A172 (cell line): Measurements from ENCODE around the gene EHMT1. TPM values are rescaled to one million over a fixed set of nuclear protein-coding genes. Genes with fewer than 3 reads are reported as not detected.
"Not testable (repeated sequence)": the region's sequence is repeated elsewhere in the genome, so short reads cannot be mapped to it uniquely, and the experiment has no call there.

Source experiments
- DNase-seq: peaks from one replicate; pipeline ENCODE4 v3.0.0-alpha.2; 2015; ENCODE audit warnings: low spot score
- total RNA-seq: library from RNA; depleted of rRNA; stranded (reverse); fragments of >200 nt; shearing (Covaris generic); gene quantifications from 2 replicates; pipeline ENCODE4 v1.2.3, GENCODE V29; 2014

Gene EHMT1
- total RNA-seq, 1 experiment from 2014 or later = 54.7 TPM

- DNase-seq = no peak
Observed at GRCh38 chr9:137691646-137692351, 73.0 kb downstream of the EHMT1 start.

DNA sequence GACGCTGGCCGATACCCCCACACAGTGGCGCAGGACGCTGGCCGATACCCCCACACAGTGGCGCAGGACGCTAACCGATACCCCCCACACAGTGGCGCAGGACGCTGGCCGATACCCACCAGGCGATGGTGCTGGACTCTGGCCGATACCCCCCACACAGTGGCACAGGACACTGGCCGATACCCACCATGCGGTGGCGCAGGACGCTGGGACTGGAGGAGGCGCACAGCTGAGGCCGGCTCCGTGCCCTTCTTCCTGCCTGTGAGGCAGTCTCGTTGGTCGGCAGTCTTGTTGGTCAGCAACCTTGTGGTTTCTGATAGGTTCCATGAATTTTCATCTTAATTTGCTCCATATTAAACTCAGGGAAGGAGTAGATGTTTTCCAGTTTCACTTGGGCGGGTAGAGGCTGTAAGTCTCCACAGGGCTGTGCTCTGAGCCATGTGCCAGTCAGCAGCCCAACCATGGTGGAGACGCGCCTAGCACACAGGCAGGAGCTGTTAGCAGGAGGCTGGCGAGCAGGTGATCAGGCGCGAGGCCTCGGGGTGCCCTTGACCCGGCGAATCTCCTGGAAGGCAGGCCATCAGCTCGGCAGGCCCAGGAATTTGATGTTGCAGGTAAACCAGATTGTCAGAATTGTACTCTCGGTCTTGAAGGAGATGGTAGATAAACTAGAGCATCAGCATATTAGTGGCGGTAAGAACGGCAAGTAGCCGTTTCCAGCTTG is 75.6 kb downstream of the EHMT1 start:
- DNase-seq = no peak

DNA sequence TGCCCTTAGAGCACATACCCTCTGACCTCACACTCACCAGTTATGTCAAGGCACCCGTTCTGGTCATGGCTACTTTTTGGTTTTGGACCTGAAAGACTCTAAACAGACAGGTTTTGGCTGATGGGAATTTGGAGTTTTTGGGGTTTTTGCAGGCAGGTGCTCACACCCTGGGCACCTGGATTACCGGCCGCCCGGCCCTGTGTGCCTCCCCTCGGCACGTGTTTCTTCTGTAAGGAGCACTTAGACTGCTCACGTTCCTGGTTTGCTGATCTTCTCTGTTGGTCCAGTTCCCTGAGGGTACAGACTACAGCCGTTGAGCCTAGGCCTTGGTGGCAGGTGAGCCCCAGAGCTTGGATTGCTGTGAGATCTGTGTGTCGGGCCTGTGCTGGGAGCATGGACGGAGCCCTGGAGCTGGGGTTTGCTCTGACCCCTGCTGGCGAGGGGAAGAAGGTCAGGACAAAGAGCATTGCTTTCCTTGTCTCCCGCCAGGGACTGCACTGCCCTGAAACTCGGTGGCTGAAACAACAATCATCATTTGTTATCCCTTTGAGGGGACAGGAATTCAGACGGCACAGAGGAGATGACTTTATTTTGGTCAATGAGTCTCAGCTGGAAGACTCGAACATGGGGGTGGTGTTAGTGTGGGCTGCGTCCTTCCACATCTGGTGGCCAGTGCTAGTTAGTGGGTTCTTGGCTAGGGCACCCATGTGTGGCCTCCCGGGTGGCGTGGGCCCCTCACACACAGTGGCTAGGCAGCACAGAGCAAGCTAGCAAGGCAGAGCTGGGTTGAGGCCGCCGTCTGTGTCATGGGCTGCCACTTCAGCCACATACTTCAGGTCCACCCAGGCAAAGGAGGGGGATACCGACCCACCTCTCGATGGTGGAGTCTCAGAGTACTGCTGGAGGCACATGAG is 76.4 kb downstream of the EHMT1 start:
- DNase-seq = no peak

GRCh38 chr9:137696136-137696925 is 77.5 kb downstream of the EHMT1 start:
- no peak for DNase-seq

GRCh38 chr9:137697193-137697592 is 78.4 kb downstream of the EHMT1 start:
- no peak for DNase-seq

GRCh38 chr9:137697832-137698231 is 79.0 kb downstream of the EHMT1 start:
- DNase-seq = no peak

DNA sequence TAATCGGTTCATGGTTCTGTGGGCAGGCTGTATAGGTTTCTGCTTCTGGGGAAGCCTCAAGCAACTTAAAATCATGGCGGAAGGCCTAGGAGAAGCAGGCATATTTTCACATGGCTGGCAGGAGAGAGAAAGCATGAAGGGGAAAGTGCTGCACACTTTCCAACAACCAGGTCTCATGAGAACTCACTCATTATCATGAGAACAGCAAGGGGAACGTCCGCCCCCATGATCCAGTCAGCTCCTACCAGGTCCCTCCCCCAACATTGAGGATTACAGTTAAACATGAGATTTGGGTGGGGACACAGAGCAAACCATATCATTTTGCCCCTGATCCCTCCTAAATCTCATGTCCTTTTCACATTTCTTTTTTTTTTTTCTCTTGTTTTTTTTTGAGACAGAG is 82.1 kb downstream of the EHMT1 start:
- DNase-seq = no peak

- no peak for DNase-seq
Observed at GRCh38 chr9:137702615-137703379, 84.0 kb downstream of the EHMT1 start.

- no peak for DNase-seq
Observed at GRCh38 chr9:137703842-137704508, 85.2 kb downstream of the EHMT1 start.

- DNase-seq = no peak
Observed at GRCh38 chr9:137705443-137705863, 86.6 kb downstream of the EHMT1 start.

- DNase-seq = no peak
Observed at GRCh38 chr9:137705906-137706305, 87.1 kb downstream of the EHMT1 start.

GRCh38 chr9:137707361-137707760 is 88.6 kb downstream of the EHMT1 start:
- DNase-seq = no peak

DNA sequence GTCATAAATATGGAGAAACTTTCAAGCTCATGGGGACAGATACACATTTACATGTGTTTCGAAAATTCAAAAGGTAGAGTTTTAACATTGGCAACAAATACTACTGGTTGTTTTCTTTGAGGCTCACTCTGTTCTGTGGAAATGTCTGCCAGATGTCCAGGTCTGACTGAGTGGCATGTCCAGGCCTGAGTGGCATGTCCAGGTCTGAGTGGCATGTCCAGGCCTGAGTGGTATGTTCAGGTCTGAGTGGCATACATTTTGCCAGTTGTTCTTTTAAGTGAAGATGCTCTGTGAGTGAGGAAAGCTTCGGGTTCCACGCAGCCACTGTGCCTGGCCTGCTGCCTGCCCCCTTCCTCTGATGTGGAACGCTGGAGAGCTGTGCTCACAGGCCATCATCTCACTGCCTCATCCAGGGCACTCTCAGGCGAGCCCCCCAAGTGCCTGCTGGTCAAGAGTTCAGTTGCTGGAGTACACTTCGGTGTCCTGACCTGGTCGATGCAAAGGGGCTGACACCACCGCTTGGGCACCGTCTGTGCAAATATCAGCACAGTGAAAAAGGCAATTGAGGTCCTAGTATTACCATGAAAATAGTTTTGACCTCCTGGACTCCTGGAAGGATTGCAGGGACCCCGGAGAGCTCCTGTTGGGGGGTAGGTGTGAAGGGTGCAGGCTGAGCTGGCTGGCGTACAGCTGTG is 89.9 kb downstream of the EHMT1 start:
- no peak for DNase-seq

GRCh38 chr9:137709411-137710101 is 90.8 kb downstream of the EHMT1 start:
- no peak for DNase-seq

GRCh38 chr9:137710704-137711103 is 91.9 kb downstream of the EHMT1 start:
- no peak for DNase-seq

DNA sequence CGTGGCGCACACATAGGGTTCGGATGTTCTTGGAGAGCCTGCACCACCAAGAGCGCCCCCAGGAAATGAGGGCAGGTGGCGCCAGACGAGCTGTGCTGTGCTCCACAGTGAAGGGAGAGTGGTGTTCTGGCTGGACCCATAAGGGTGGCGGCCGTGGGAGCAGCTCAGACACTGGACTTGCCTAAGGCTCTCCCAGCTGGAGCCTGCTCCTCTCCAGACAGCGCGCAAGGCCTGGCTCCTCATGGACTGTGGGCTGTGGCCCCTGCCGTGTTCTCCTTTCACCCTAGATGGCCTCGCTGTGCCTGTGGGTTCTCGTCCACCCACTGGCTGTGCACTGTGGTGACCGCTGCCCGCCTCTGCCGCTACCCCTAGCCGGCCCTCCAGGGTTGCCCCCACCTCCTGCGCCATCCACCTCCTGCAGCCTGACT is 92.9 kb downstream of the EHMT1 start:
- DNase-seq = no peak

- no peak for DNase-seq
Observed at GRCh38 chr9:137715321-137715720, 96.5 kb downstream of the EHMT1 start.

- not testable (repeated sequence) for DNase-seq
Observed at GRCh38 chr9:137715866-137716693, 97.3 kb downstream of the EHMT1 start.
